ENCODE results near the gene EXOC4.

The EXOC4 gene

GRCh38 chr7:133912916-133913697 lies 660.2 kb downstream of the EXOC4 start:
- H3K9ac ChIP-seq (ENCODE audit: low read depth, low read length, poor library complexity, severe bottlenecking) = no peak overlapping the region
- no peaks in the 10 kb centered on the region for H3K9me2 ChIP-seq (replicated peaks; ENCODE audit: low read depth, low read length)
- H2AFZ ChIP-seq (ENCODE audit: low read length) = no peak overlapping the region
- H3K4me2 ChIP-seq (ENCODE audit: low read depth, low read length, poor library complexity, severe bottlenecking) = no peak overlapping the region
- H3K4me1 ChIP-seq (ENCODE audit: insufficient read depth, low read length, poor library complexity, severe bottlenecking) = peaks cover 9% of the 10 kb centered on the region
- H3K9me3 ChIP-seq (ENCODE audit: insufficient read depth, low read depth, low read length) = no peaks in the 10 kb centered on the region
- H3F3A ChIP-seq (ENCODE audit: low read depth) = no peaks in the 10 kb centered on the region
- no peaks in the 10 kb centered on the region for H4K20me1 ChIP-seq (ENCODE audit: insufficient read depth, low read length, poor library complexity, severe bottlenecking)
- no peaks in the 10 kb centered on the region for H3K36me3 ChIP-seq (ENCODE audit: insufficient read depth, low read length)
- TF ChIP-seq EZH2phosphoT487 (IDR thresholded peaks at IDR 0.05; ENCODE audit: borderline replicate concordance) (no peak), CTCF (conservative IDR thresholded peaks at IDR 0.05; ENCODE audit: low read length) (no peak)
- H3K79me2 ChIP-seq (ENCODE audit: insufficient read depth, low read length) = no peaks in the 10 kb centered on the region
- no peak overlapping the region for H3K4me3 ChIP-seq (ENCODE audit: low read length, poor library complexity, severe bottlenecking)
- no peaks in the 10 kb centered on the region for H3K27me3 ChIP-seq (ENCODE audit: insufficient read depth, low read length, poor library complexity, severe bottlenecking)

GRCh38 chr7:133916621-133917020 lies 663.7 kb downstream of the EXOC4 start:
- no peak overlapping the region for H3K4me3 ChIP-seq (ENCODE audit: low read length, poor library complexity, severe bottlenecking)
- no peaks in the 10 kb centered on the region for H4K20me1 ChIP-seq (ENCODE audit: insufficient read depth, low read length, poor library complexity, severe bottlenecking)
- no peak overlapping the region for H3K9ac ChIP-seq (ENCODE audit: low read depth, low read length, poor library complexity, severe bottlenecking)
- no peaks in the 10 kb centered on the region for H3K9me2 ChIP-seq (replicated peaks; ENCODE audit: low read depth, low read length)
- no peak overlapping the region for H3K4me2 ChIP-seq (ENCODE audit: low read depth, low read length, poor library complexity, severe bottlenecking)
- no peaks in the 10 kb centered on the region for H3K9me3 ChIP-seq (ENCODE audit: insufficient read depth, low read depth, low read length)
- no peaks in the 10 kb centered on the region for H3F3A ChIP-seq (ENCODE audit: low read depth)
- H3K79me2 ChIP-seq (ENCODE audit: insufficient read depth, low read length) = no peaks in the 10 kb centered on the region
- H2AFZ ChIP-seq (ENCODE audit: low read length) = no peak overlapping the region
- peaks cover 10% of the 10 kb centered on the region; the same call in 1 of the 2 replicates for H3K36me3 ChIP-seq (ENCODE audit: insufficient read depth, low read length)
- no peaks in the 10 kb centered on the region for H3K27me3 ChIP-seq (ENCODE audit: insufficient read depth, low read length, poor library complexity, severe bottlenecking)
- TF ChIP-seq EZH2phosphoT487 (IDR thresholded peaks at IDR 0.05; ENCODE audit: borderline replicate concordance) (no peak), CTCF (conservative IDR thresholded peaks at IDR 0.05; ENCODE audit: low read length) (no peak)
- peaks cover 14% of the 10 kb centered on the region for H3K4me1 ChIP-seq (ENCODE audit: insufficient read depth, low read length, poor library complexity, severe bottlenecking)

GRCh38 chr7:133919810-133920209 lies 666.9 kb downstream of the EXOC4 start:
- Histone ChIP-seq H3F3A (ENCODE audit: low read depth) (no peaks in the 10 kb centered on the region), H3K9me2 (replicated peaks; ENCODE audit: low read depth, low read length) (no peaks in the 10 kb centered on the region), H4K20me1 (ENCODE audit: insufficient read depth, low read length, poor library complexity, severe bottlenecking) (no peaks in the 10 kb centered on the region), H3K9me3 (ENCODE audit: insufficient read depth, low read depth, low read length) (no peaks in the 10 kb centered on the region), H3K4me3 (ENCODE audit: low read length, poor library complexity, severe bottlenecking) (no peak overlapping the region), H3K27me3 (ENCODE audit: insufficient read depth, low read length, poor library complexity, severe bottlenecking) (no peaks in the 10 kb centered on the region), H2AFZ (ENCODE audit: low read length) (no peak overlapping the region), H3K36me3 (ENCODE audit: insufficient read depth, low read length) (peaks cover 10% of the 10 kb centered on the region; the same call in 1 of the 2 replicates), H3K9ac (ENCODE audit: low read depth, low read length, poor library complexity, severe bottlenecking) (no peak overlapping the region), H3K4me2 (ENCODE audit: low read depth, low read length, poor library complexity, severe bottlenecking) (no peak overlapping the region), H3K4me1 (ENCODE audit: insufficient read depth, low read length, poor library complexity, severe bottlenecking) (peaks cover 5% of the 10 kb centered on the region), H3K79me2 (ENCODE audit: insufficient read depth, low read length) (no peaks in the 10 kb centered on the region)
- TF ChIP-seq CTCF (conservative IDR thresholded peaks at IDR 0.05; ENCODE audit: low read length) (no peak), EZH2phosphoT487 (IDR thresholded peaks at IDR 0.05; ENCODE audit: borderline replicate concordance) (no peak)
